Measurements from ENCODE around the gene RTP3. TPM values are rescaled to one million over a fixed set of nuclear protein-coding genes. Genes with fewer than 3 reads are reported as not detected.

Gene RTP3
- total RNA-seq, 2 donors from 2014 or later, result not detected

DNA sequence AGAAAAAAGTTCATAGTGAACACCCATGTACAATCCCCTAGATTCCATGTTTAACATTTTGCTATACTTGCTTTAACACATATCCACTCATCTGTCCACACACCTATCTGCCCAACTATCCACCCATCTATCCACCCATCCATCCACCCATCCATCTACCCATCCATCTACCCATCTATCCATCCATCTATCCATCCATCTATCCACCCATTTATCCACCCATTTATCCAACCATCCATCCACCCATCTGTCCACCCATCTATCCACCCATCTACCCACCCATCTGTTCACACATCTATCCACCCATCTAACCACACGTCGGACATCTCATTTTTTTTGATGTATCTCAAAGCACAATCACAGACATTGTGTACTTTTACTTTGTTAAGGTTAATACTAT, 25.8 kb downstream of the RTP3 start:
- ATAC-seq, result no peak
- 81 to 89% methylated on average over 2 of the region's 2 CpGs for WGBS, 2 donors
- no peak overlapping the region for H3K4me3 ChIP-seq
- DNase-seq, result no peak
- intact Hi-C loops (cut with DNase I), result no loop called here
- TF ChIP-seq, protein P1, sequence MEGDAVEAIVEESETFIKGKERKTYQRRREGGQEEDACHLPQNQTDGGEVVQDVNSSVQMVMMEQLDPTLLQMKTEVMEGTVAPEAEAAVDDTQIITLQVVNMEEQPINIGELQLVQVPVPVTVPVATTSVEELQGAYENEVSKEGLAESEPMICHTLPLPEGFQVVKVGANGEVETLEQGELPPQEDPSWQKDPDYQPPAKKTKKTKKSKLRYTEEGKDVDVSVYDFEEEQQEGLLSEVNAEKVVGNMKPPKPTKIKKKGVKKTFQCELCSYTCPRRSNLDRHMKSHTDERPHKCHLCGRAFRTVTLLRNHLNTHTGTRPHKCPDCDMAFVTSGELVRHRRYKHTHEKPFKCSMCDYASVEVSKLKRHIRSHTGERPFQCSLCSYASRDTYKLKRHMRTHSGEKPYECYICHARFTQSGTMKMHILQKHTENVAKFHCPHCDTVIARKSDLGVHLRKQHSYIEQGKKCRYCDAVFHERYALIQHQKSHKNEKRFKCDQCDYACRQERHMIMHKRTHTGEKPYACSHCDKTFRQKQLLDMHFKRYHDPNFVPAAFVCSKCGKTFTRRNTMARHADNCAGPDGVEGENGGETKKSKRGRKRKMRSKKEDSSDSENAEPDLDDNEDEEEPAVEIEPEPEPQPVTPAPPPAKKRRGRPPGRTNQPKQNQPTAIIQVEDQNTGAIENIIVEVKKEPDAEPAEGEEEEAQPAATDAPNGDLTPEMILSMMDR (IDR thresholded peaks at IDR 0.05), result no peak
- TF ChIP-seq POLR2A (IDR thresholded peaks at IDR 0.05), result no peak
- H3K27ac ChIP-seq, result no peak overlapping the region
- no peaks in the 10 kb centered on the region for H3K9me3 ChIP-seq
- H3K36me3 ChIP-seq (replicated peaks in 1 of 2; ENCODE audit: insufficient read depth in 1 of 2, low read depth in 2 of 2), result no peaks in the 10 kb centered on the region
- no peaks in the 10 kb centered on the region for H3K4me1 ChIP-seq
- no peaks in the 10 kb centered on the region for H3K27me3 ChIP-seq

DNA sequence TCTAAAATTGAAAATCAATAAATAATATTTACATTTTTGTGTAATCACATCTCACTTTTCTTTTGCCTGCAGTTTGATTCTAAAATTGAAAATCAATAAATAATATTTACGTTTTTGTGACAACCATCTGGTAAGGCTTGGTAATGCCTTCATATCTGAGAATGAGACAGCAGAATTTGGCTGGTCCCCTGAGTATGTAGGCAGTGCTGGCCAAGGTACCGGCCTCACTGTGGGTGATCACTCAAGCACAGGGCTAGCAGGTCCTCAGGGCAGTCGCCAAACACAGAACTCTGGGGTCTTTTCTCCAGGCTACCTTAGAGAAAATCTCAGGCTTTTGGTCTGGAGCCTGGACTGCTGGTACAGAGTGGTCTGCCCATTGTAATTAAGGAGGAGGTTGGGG, 26.2 kb downstream of the RTP3 start:
- no peaks in the 10 kb centered on the region for H3K36me3 ChIP-seq (replicated peaks in 1 of 2; ENCODE audit: insufficient read depth in 1 of 2, low read depth in 2 of 2)
- DNase-seq, result no peak
- H3K27ac ChIP-seq, result no peak overlapping the region
- no peaks in the 10 kb centered on the region for H3K9me3 ChIP-seq
- WGBS, 2 donors, result 59 to 76% methylated on average over 3 of the region's 3 CpGs
- no peak for ATAC-seq
- no peaks in the 10 kb centered on the region for H3K27me3 ChIP-seq
- intact Hi-C loops (cut with DNase I), result no loop called here
- no peak for TF ChIP-seq POLR2A (IDR thresholded peaks at IDR 0.05)
- TF ChIP-seq, protein P1 (IDR thresholded peaks at IDR 0.05), result no peak
- no peak overlapping the region for H3K4me3 ChIP-seq
- no peaks in the 10 kb centered on the region for H3K4me1 ChIP-seq

DNA sequence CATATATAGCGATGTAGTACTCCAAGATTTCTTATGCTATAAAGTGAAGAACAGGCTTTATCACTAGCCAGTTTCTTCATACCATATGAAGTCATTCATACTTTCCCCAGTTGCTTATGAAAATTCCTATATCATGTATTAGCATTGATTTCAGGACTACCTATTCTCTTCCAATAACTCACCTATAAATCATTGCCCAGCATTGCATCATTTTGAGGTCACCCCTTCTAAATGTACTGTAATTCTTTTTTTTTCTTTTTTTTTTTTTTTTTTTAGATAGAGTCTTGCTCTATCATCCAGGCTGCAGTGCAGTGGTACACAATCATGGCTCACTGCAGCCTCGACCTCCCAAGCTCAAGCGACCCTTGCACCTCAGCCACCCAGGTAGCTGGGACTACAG, 27.1 kb downstream of the RTP3 start:
- H3K9me3 ChIP-seq, result no peaks in the 10 kb centered on the region
- intact Hi-C loops (cut with DNase I), result no loop called here
- H3K4me1 ChIP-seq, result no peaks in the 10 kb centered on the region
- no peaks in the 10 kb centered on the region for H3K27me3 ChIP-seq
- TF ChIP-seq POLR2A (IDR thresholded peaks at IDR 0.05), result no peak
- TF ChIP-seq, protein P1 (IDR thresholded peaks at IDR 0.05), result no peak
- ATAC-seq (no peak), DNase-seq (no peak)
- H3K36me3 ChIP-seq (replicated peaks in 1 of 2; ENCODE audit: insufficient read depth in 1 of 2, low read depth in 2 of 2), result no peaks in the 10 kb centered on the region
- H3K27ac ChIP-seq, result no peak overlapping the region
- WGBS, 2 donors, result 85 to 97% methylated on average over 3 of the region's 3 CpGs
- H3K4me3 ChIP-seq, result no peak overlapping the region

DNA sequence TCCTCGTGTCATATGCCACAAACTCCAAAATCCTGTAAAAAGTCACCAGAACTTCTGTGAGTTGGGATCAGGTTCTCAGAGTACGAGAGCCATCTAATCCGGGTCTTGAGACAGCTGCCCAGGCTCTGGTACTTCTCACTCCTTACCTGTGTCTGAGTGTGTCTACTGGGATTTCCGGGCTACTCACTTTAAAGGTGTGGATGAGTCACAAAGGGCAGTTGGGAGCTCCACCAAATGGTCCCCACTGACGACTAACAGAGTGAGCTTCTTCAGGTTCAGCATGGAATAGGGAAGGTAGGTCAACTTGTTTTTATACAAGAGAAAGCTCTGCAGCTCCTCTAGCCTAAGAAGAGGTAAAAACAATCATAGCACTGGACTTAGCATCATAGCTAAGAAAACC, 29.5 kb downstream of the RTP3 start:
- no peaks in the 10 kb centered on the region for H3K27me3 ChIP-seq
- H3K4me3 ChIP-seq, result no peak overlapping the region
- ATAC-seq, result no peak
- no peaks in the 10 kb centered on the region for H3K4me1 ChIP-seq
- DNase-seq, result no peak
- H3K9me3 ChIP-seq, result no peaks in the 10 kb centered on the region
- no peak for TF ChIP-seq POLR2A (IDR thresholded peaks at IDR 0.05)
- TF ChIP-seq, protein P1 (IDR thresholded peaks at IDR 0.05), result no peak
- no peaks in the 10 kb centered on the region for H3K36me3 ChIP-seq (replicated peaks in 1 of 2; ENCODE audit: insufficient read depth in 1 of 2, low read depth in 2 of 2)
- WGBS, 2 donors, result 78 to 90% methylated on average over 4 to 5 of the region's 5 CpGs
- intact Hi-C loops (cut with DNase I), result no loop called here
- H3K27ac ChIP-seq, result no peak overlapping the region

DNA sequence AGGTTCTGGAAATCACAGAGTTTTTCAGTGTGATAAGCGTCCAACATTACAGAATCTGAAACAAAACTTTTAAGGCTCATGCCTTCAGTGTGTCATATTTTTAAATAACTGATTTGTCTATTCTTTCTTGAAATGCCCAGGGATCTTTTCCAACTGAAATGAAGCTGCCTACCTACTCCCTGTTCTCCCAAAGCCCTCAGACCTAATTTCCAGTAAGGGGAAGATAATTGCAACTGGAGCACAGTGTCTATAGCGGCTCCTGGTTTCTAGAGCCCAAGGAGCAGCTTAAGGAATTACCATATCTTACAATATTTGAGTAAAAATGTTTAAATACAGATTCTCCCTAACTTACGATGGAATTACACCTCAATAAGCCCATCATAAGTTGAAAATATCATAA, 35.3 kb downstream of the RTP3 start:
- WGBS, 2 donors, result 75 to 87% methylated on average over 3 of the region's 3 CpGs
- intact Hi-C loops (cut with DNase I), result no loop called here

More for the DNA sequence above, 35.3 kb downstream of the RTP3 start:
- ATAC-seq (no peak), DNase-seq (no peak)
- TF ChIP-seq POLR2A (IDR thresholded peaks at IDR 0.05), result no peak
- TF ChIP-seq, protein P1 (IDR thresholded peaks at IDR 0.05), result no peak
- H3K4me1 ChIP-seq, result no peaks in the 10 kb centered on the region
- H3K27me3 ChIP-seq, result no peaks in the 10 kb centered on the region
- H3K27ac ChIP-seq, result no peak overlapping the region
- no peaks in the 10 kb centered on the region for H3K9me3 ChIP-seq
- no peak overlapping the region for H3K4me3 ChIP-seq
- no peaks in the 10 kb centered on the region for H3K36me3 ChIP-seq (replicated peaks in 1 of 2; ENCODE audit: insufficient read depth in 1 of 2, low read depth in 2 of 2)

Data from body of pancreas (tissue), 4 donors.